ENCODE data around the gene SERPINA9.

The SERPINA9 gene

GRCh38 chr14:94441130-94441529, 34.9 kb downstream of the SERPINA9 start:
- H3K9me3 ChIP-seq (ENCODE audit: control insufficient read depth, low read length) = peaks cover 4% of the 10 kb centered on the region
- H2BK5ac ChIP-seq (ENCODE audit: low read depth, low read length, poor library complexity, severe bottlenecking) = no peak overlapping the region
- H2AK5ac ChIP-seq (ENCODE audit: low read length, severe bottlenecking) = no peak overlapping the region
- no peaks in the 10 kb centered on the region for H3K36me3 ChIP-seq (ENCODE audit: control insufficient read depth in 1 of 2, insufficient read depth in 2 of 2, low read depth in 1 of 2, low read length in 2 of 2)
- H3K27me3 ChIP-seq (ENCODE audit: control insufficient read depth in 1 of 2, insufficient read depth in 1 of 2, low read length in 2 of 2) = peaks cover 0 to 42% of the 10 kb centered on the region in 2 experiments
- H3K4me2 ChIP-seq (ENCODE audit: low read length, poor library complexity, severe bottlenecking) = no peak overlapping the region
- DNase-seq = no peak
- no peak overlapping the region for H3K18ac ChIP-seq (ENCODE audit: low read depth in 1 of 2, low read length in 2 of 2)
- no peak overlapping the region for H3K27ac ChIP-seq (ENCODE audit: low read length, poor library complexity, severe bottlenecking)
- no peak overlapping the region for H4K91ac ChIP-seq (ENCODE audit: low read length)
- 80% methylated on average over 4 of the region's 4 CpGs for WGBS
- no peak overlapping the region for H4K8ac ChIP-seq (ENCODE audit: low read length)
- no peak overlapping the region for H2BK15ac ChIP-seq (ENCODE audit: low read depth, poor library complexity, severe bottlenecking)
- no peak overlapping the region for H3K4ac ChIP-seq (ENCODE audit: low read depth in 1 of 2, low read length in 2 of 2)
- H3K23ac ChIP-seq (ENCODE audit: low read length in 2 of 2) = no peak overlapping the region
- no peak overlapping the region for H3K4me3 ChIP-seq (ENCODE audit: insufficient read depth in 1 of 2, low read depth in 1 of 2, low read length in 2 of 2)
- no peak overlapping the region for H2AFZ ChIP-seq (ENCODE audit: low read depth, low read length)
- H3K14ac ChIP-seq (ENCODE audit: low read length in 2 of 2) = no peak overlapping the region
- H3K9ac ChIP-seq (ENCODE audit: low read length) = no peak overlapping the region
- no peaks in the 10 kb centered on the region for H3K4me1 ChIP-seq (ENCODE audit: control insufficient read depth, insufficient read depth, low read depth, low read length)
- H2BK120ac ChIP-seq (ENCODE audit: low read depth, low read length) = no peak overlapping the region
- no peaks in the 10 kb centered on the region for H3K79me1 ChIP-seq (replicated peaks; ENCODE audit: low read length, poor library complexity, severe bottlenecking)
- H2BK12ac ChIP-seq (ENCODE audit: low read length in 2 of 2) = no peak overlapping the region

- Histone ChIP-seq H3K36me3 (ENCODE audit: control insufficient read depth in 1 of 2, insufficient read depth in 2 of 2, low read depth in 1 of 2, low read length in 2 of 2) (no peaks in the 10 kb centered on the region), H3K9ac (ENCODE audit: low read length) (no peak overlapping the region), H3K18ac (ENCODE audit: low read depth in 1 of 2, low read length in 2 of 2) (no peak overlapping the region), H2BK15ac (ENCODE audit: low read depth, poor library complexity, severe bottlenecking) (no peak overlapping the region), H4K91ac (ENCODE audit: low read length) (no peak overlapping the region), H3K4me2 (ENCODE audit: low read length, poor library complexity, severe bottlenecking) (no peak overlapping the region), H3K23ac (ENCODE audit: low read length in 2 of 2) (no peak overlapping the region), H3K79me1 (replicated peaks; ENCODE audit: low read length, poor library complexity, severe bottlenecking) (no peaks in the 10 kb centered on the region), H3K4ac (ENCODE audit: low read depth in 1 of 2, low read length in 2 of 2) (no peak overlapping the region), H2BK5ac (ENCODE audit: low read depth, low read length, poor library complexity, severe bottlenecking) (no peak overlapping the region), H2AFZ (ENCODE audit: low read depth, low read length) (no peak overlapping the region), H3K4me3 (ENCODE audit: insufficient read depth in 1 of 2, low read depth in 1 of 2, low read length in 2 of 2) (no peak overlapping the region), H3K9me3 (ENCODE audit: control insufficient read depth, low read length) (peaks cover 4% of the 10 kb centered on the region), H3K4me1 (ENCODE audit: control insufficient read depth, insufficient read depth, low read depth, low read length) (no peaks in the 10 kb centered on the region), H3K27ac (ENCODE audit: low read length, poor library complexity, severe bottlenecking) (no peak overlapping the region), H2BK12ac (ENCODE audit: low read length in 2 of 2) (no peak overlapping the region), H4K8ac (ENCODE audit: low read length) (no peak overlapping the region), H3K14ac (ENCODE audit: low read length in 2 of 2) (no peak overlapping the region), H3K27me3 (ENCODE audit: control insufficient read depth in 1 of 2, insufficient read depth in 1 of 2, low read length in 2 of 2) (peaks cover 0 to 36% of the 10 kb centered on the region in 2 experiments), H2BK120ac (ENCODE audit: low read depth, low read length) (no peak overlapping the region), H2AK5ac (ENCODE audit: low read length, severe bottlenecking) (no peak overlapping the region)
- 61% methylated on average over 4 of the region's 5 CpGs for WGBS
- DNase-seq = no peak
Measured at GRCh38 chr14:94439453-94440057, 36.4 kb downstream of the SERPINA9 start.

- Histone ChIP-seq H2AK5ac (ENCODE audit: low read length, severe bottlenecking) (no peak overlapping the region), H2BK12ac (ENCODE audit: low read length in 2 of 2) (no peak overlapping the region), H4K91ac (ENCODE audit: low read length) (no peak overlapping the region), H3K36me3 (ENCODE audit: control insufficient read depth in 1 of 2, insufficient read depth in 2 of 2, low read depth in 1 of 2, low read length in 2 of 2) (no peaks in the 10 kb centered on the region), H3K79me1 (replicated peaks; ENCODE audit: low read length, poor library complexity, severe bottlenecking) (no peaks in the 10 kb centered on the region), H2BK15ac (ENCODE audit: low read depth, poor library complexity, severe bottlenecking) (no peak overlapping the region), H3K9me3 (ENCODE audit: control insufficient read depth, low read length) (no peaks in the 10 kb centered on the region), H2AFZ (ENCODE audit: low read depth, low read length) (no peak overlapping the region), H3K23ac (ENCODE audit: low read length in 2 of 2) (no peak overlapping the region), H3K9ac (ENCODE audit: low read length) (no peak overlapping the region), H3K4me1 (ENCODE audit: control insufficient read depth, insufficient read depth, low read depth, low read length) (no peaks in the 10 kb centered on the region), H3K18ac (ENCODE audit: low read depth in 1 of 2, low read length in 2 of 2) (no peak overlapping the region), H2BK120ac (ENCODE audit: low read depth, low read length) (no peak overlapping the region), H2BK5ac (ENCODE audit: low read depth, low read length, poor library complexity, severe bottlenecking) (no peak overlapping the region), H3K4me3 (ENCODE audit: insufficient read depth in 1 of 2, low read depth in 1 of 2, low read length in 2 of 2) (no peak overlapping the region), H3K4me2 (ENCODE audit: low read length, poor library complexity, severe bottlenecking) (no peak overlapping the region), H3K27me3 (ENCODE audit: control insufficient read depth in 1 of 2, insufficient read depth in 1 of 2, low read length in 2 of 2) (peaks cover 0 to 22% of the 10 kb centered on the region in 2 experiments), H4K8ac (ENCODE audit: low read length) (no peak overlapping the region), H3K4ac (ENCODE audit: low read depth in 1 of 2, low read length in 2 of 2) (no peak overlapping the region), H3K27ac (ENCODE audit: low read length, poor library complexity, severe bottlenecking) (no peak overlapping the region), H3K14ac (ENCODE audit: low read length in 2 of 2) (no peak overlapping the region)
- WGBS = 73% methylated on average over 2 of the region's 2 CpGs
- no peak for DNase-seq
Measured at GRCh38 chr14:94428610-94429009, 47.4 kb downstream of the SERPINA9 start.

GRCh38 chr14:94427016-94427613, 48.9 kb downstream of the SERPINA9 start:
- Histone ChIP-seq H2BK120ac (ENCODE audit: low read depth, low read length) (no peak overlapping the region), H2BK5ac (ENCODE audit: low read depth, low read length, poor library complexity, severe bottlenecking) (no peak overlapping the region), H3K4me1 (ENCODE audit: control insufficient read depth, insufficient read depth, low read depth, low read length) (no peaks in the 10 kb centered on the region), H2AK5ac (ENCODE audit: low read length, severe bottlenecking) (no peak overlapping the region), H3K4me2 (ENCODE audit: low read length, poor library complexity, severe bottlenecking) (no peak overlapping the region), H3K27me3 (ENCODE audit: control insufficient read depth in 1 of 2, insufficient read depth in 1 of 2, low read length in 2 of 2) (peaks cover 0 to 19% of the 10 kb centered on the region in 2 experiments), H3K23ac (ENCODE audit: low read length in 2 of 2) (no peak overlapping the region), H3K4me3 (ENCODE audit: insufficient read depth in 1 of 2, low read depth in 1 of 2, low read length in 2 of 2) (no peak overlapping the region), H3K36me3 (ENCODE audit: control insufficient read depth in 1 of 2, insufficient read depth in 2 of 2, low read depth in 1 of 2, low read length in 2 of 2) (no peaks in the 10 kb centered on the region), H4K91ac (ENCODE audit: low read length) (no peak overlapping the region), H3K79me1 (replicated peaks; ENCODE audit: low read length, poor library complexity, severe bottlenecking) (no peaks in the 10 kb centered on the region), H3K18ac (ENCODE audit: low read depth in 1 of 2, low read length in 2 of 2) (no peak overlapping the region), H3K14ac (ENCODE audit: low read length in 2 of 2) (no peak overlapping the region), H2AFZ (ENCODE audit: low read depth, low read length) (no peak overlapping the region), H4K8ac (ENCODE audit: low read length) (no peak overlapping the region), H3K4ac (ENCODE audit: low read depth in 1 of 2, low read length in 2 of 2) (no peak overlapping the region), H2BK15ac (ENCODE audit: low read depth, poor library complexity, severe bottlenecking) (no peak overlapping the region), H2BK12ac (ENCODE audit: low read length in 2 of 2) (no peak overlapping the region), H3K27ac (ENCODE audit: low read length, poor library complexity, severe bottlenecking) (no peak overlapping the region), H3K9me3 (ENCODE audit: control insufficient read depth, low read length) (no peaks in the 10 kb centered on the region), H3K9ac (ENCODE audit: low read length) (no peak overlapping the region)
- WGBS = 82% methylated on average over 9 of the region's 9 CpGs
- no peak for DNase-seq

Data from mesenchymal stem cell (in vitro differentiated cells and primary cell).